Pancreas (tissue), 10 donors: ENCODE measurements around the gene SYP. TPM values are rescaled to one million over a fixed set of nuclear protein-coding genes. Genes with fewer than 3 reads are reported as not detected.

ENCODE experiments used
- ATAC-seq, 4 donors: fragments of 200-7000 bp; cut with Tn5 transposase; one replicate each; pipeline versions ENCODE4 v1.8.0 to v1.9.1; 2020; ENCODE audit warnings: mild to moderate bottlenecking in 4 of 4, moderate library complexity in 4 of 4
- DNase-seq, 6 donors: peaks; one replicate each; pipeline ENCODE4 v3.0.0-alpha.2; 2020
- FAIRE-seq: peaks from 2 replicates; lab custom pipeline; 2012; peaks lifted over from hg19 to GRCh38; lab: Jason Lieb, UNC
- H3K27ac ChIP-seq, 4 donors: fragments of 200-600 bp; sonication (generic); 1 replicate in 3 of 4; 2 replicates in 1 of 4; pipeline versions ENCODE4 v1.5.0 to v1.8.0; 2020
- H3K27me3 ChIP-seq, 4 donors: fragments of 200-600 bp; one replicate each; pipeline ENCODE4 v1.8.0; 2021
- H3K36me3 ChIP-seq, 3 donors: fragments of 200-600 bp; sonication (generic) in 1 of 3; one replicate each; pipeline versions ENCODE4 v1.5.0 to v1.8.0; 2020 to 2021
- H3K4me1 ChIP-seq, 3 donors: fragments of 200-600 bp; one replicate each; pipeline ENCODE4 v1.8.0; 2021
- H3K4me3 ChIP-seq, 4 donors: fragments of 200-600 bp; sonication (generic) in 2 of 4; one replicate each; pipeline versions ENCODE4 v1.5.0 to v1.8.0; 2020 to 2021
- H3K9me3 ChIP-seq, 4 donors: fragments of 200-600 bp; one replicate each; pipeline ENCODE4 v1.8.0; 2021
- WGBS, 2 donors: extraction: QIAGEN DNeasy Blood & Tissue Kit; methylation state at CpG; one replicate each; pipeline ENCODE4 v1.1.7; 2013; 5-methylcytosine and 5-hydroxymethylcytosine counted together
- intact Hi-C, 3 donors: fragments of 100-400 bp; cut with DNase I; formaldehyde crosslinking; loops; one replicate each; pipeline versions ENCODE4 v1.11.1 to v1.14.2; 2022
- polyA plus RNA-seq, 2 donors: library from polyadenylated mRNA; stranded (reverse); fragments of 200-250 nt; gene quantifications; one replicate each; pipeline ENCODE4 v1.2.3, GENCODE V29; 2013
- total RNA-seq, 6 donors: library from RNA; stranded (reverse); fragmentation: NEBNext Ultra II Directional in 4 of 6; extraction: Animal tissue kit (Norgen Biotek cat#: 25700) in 4 of 6; gene quantifications; one replicate each; pipeline versions ENCODE4 v1.2.1 to v1.2.4, GENCODE V29; 2021 to 2023
- TF ChIP-seq, protein P1 (sequence below), 4 donors: fragments of 200-600 bp; sonication (generic) in 3 of 4; IDR thresholded peaks; one replicate each; pipeline versions ENCODE4 v1.5.0 to v1.8.0; 2021; ENCODE audit warnings: antibody characterized with exemption in 4 of 4
- donor health status: healthy with polysubstance abuse.
- donor health status: DM: no; HTN: no; CAD: no; lungs with moderate emphysema.
- donor health status: DM: no; HTN: no; CAD: no.
- donor health status: control.
- donor health status: control.
- donor health status: Bipolar disorder and iron deficiency.
- donor health status: DM: yes; HTN: yes; CAD: no.
- donor health status: DM: no; HTN: no; CAD: no.
- donor health status: DM: no; HTN: no; CAD: no.
- donor health status: DM: yes; HTN: yes; CAD: no.

SYP gene
- total and polyA plus RNA-seq, 8 donors, result 2.0 to 41.7 (median 6.7) TPM

DNA sequence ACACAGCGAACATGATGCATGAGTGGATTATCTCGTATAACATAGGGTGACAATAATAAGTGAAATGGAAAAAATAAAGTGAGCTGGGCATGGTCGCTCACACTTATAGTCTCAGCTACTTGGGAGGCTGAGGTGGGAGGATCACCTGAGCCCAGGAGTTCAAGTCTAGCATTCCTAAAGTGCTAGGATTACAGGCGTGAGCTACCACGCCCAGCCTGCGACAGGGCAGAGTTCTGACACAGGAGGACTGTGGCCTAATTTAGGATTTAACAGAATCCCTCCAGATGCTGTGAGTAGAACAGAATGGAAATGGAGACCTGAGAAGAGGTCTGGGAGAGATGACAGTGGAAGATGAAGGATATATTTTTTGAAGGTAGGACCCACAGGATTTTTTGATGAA lies 10.4 kb downstream of the SYP start:
- no peaks in the 10 kb centered on the region for H3K9me3 ChIP-seq
- no peak for DNase-seq
- H3K4me1 ChIP-seq, result peaks cover 0 to 9% (median 0%) of the 10 kb centered on the region in 3 donors
- no peak for ATAC-seq
- H3K27me3 ChIP-seq, result no peaks in the 10 kb centered on the region
- FAIRE-seq, result no peak
- no peak overlapping the region for H3K27ac ChIP-seq
- no peaks in the 10 kb centered on the region for H3K36me3 ChIP-seq
- TF ChIP-seq, protein P1, sequence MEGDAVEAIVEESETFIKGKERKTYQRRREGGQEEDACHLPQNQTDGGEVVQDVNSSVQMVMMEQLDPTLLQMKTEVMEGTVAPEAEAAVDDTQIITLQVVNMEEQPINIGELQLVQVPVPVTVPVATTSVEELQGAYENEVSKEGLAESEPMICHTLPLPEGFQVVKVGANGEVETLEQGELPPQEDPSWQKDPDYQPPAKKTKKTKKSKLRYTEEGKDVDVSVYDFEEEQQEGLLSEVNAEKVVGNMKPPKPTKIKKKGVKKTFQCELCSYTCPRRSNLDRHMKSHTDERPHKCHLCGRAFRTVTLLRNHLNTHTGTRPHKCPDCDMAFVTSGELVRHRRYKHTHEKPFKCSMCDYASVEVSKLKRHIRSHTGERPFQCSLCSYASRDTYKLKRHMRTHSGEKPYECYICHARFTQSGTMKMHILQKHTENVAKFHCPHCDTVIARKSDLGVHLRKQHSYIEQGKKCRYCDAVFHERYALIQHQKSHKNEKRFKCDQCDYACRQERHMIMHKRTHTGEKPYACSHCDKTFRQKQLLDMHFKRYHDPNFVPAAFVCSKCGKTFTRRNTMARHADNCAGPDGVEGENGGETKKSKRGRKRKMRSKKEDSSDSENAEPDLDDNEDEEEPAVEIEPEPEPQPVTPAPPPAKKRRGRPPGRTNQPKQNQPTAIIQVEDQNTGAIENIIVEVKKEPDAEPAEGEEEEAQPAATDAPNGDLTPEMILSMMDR (IDR thresholded peaks at IDR 0.05), result no peak
- intact Hi-C loops, result no loop called here
- 67 to 76% methylated on average over 6 of the region's 6 CpGs for WGBS, 2 donors
- H3K4me3 ChIP-seq, result no peak overlapping the region

DNA sequence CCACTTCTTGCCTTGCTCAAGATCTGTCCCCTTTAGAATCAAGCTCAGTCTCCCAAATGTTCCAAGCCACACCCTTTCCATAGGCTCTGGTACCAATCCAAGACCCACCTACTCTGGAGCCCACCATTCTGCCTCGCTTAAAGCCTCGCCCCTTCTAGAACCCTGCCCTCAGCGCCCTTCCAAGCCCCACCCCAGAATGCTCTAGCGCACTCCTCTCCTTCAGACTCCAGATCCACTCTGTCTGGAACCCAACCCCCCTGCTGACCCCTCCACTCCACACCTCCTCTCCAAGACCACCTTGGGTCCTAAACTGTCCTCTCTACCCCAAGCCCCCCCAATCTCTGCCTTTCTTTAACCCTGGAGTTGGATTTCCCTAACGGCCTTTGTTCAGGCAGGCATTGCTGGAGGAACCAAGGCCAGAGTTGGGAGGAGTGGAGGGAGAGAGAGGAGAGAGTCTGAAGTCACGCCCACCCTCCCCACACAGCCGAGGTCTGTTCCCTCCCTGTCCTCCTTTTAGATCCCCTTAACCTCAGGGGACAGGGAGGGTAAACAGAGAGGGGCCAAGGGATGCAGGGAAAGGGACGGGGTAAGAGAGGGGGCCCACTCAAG lies 11.4 kb downstream of the SYP start:
- H3K36me3 ChIP-seq, result no peaks in the 10 kb centered on the region
- no peaks in the 10 kb centered on the region for H3K9me3 ChIP-seq
- intact Hi-C loops, result no loop called here
- no peak for FAIRE-seq
- TF ChIP-seq, protein P1 (IDR thresholded peaks at IDR 0.05), result no peak
- no peak overlapping the region for H3K27ac ChIP-seq
- WGBS, 2 donors, result 61 to 65% methylated on average over 8 of the region's 8 CpGs
- no peak for DNase-seq
- no peak overlapping the region for H3K4me3 ChIP-seq
- no peak for ATAC-seq
- H3K27me3 ChIP-seq, result no peaks in the 10 kb centered on the region
- H3K4me1 ChIP-seq, result peaks cover 0 to 9% (median 0%) of the 10 kb centered on the region in 3 donors

DNA sequence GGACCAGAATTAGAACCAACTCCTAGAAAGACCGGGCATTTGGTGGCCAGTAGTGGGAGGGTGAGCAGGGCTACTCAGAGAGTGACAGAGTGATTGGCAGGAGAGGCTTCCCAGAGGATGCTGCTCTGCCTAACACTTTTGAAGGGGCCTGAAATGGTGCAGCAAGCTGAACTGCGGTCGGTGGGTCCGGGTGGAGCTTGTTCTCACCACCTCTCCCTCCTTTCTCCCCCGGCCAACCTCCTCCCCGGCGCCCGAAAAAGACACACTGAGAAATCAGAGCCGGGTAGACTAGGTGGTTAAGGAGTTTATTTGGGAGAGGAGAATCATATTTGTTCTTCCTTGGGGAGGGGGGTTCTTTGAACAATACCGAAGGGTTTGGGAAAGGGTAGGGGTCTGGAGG lies 12.5 kb downstream of the SYP start:
- Histone ChIP-seq H3K27me3 (no peaks in the 10 kb centered on the region), H3K27ac (no peak overlapping the region), H3K4me3 (no peak overlapping the region), H3K9me3 (no peaks in the 10 kb centered on the region), H3K4me1 (peaks cover 0 to 9% (median 0%) of the 10 kb centered on the region in 3 donors), H3K36me3 (no peaks in the 10 kb centered on the region)
- TF ChIP-seq, protein P1 (IDR thresholded peaks at IDR 0.05), result no peak
- DNase-seq (no peak), FAIRE-seq (no peak), ATAC-seq (no peak)
- intact Hi-C loops, result no loop called here
- 75 to 77% methylated on average over 10 of the region's 10 CpGs for WGBS, 2 donors

DNA sequence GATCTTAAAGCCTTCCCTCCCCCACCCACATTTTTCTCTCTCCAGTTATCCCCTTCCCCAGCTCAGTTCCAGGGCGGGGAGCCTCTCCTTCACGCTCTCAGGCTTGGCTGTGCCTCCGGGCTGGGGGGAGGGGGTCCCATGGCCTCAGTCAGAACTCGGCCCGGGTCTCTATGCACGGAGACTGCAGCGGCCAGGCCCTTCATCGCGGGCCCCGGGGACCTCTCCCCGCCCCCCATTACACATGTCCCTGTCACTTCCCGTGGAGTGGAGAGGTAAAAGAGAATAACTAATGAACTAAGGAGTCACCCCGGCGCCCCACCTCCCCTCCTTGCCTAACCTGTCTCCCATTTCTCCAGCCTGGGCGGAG lies 13.0 kb downstream of the SYP start:
- ATAC-seq, result no peak
- Histone ChIP-seq H3K36me3 (no peaks in the 10 kb centered on the region), H3K27ac (peak overlapping the region in 1 of 4 donors; percentile 73), H3K27me3 (no peaks in the 10 kb centered on the region), H3K4me1 (peaks cover 0 to 9% (median 0%) of the 10 kb centered on the region in 3 donors), H3K9me3 (no peaks in the 10 kb centered on the region), H3K4me3 (no peak overlapping the region)
- WGBS, 2 donors, result 68 to 78% methylated on average over 15 of the region's 15 CpGs
- intact Hi-C loops, result no loop called here
- FAIRE-seq, result no peak
- TF ChIP-seq, protein P1 (IDR thresholded peaks at IDR 0.05), result no peak
- no peak for DNase-seq
